ENCODE results near the gene MNAT1. TPM values are rescaled to one million over a fixed set of nuclear protein-coding genes. Genes with fewer than 3 reads are reported as not detected.
A peak's percentile ranks its signal among the peaks of the same experiment; 100 is the strongest.

Gene MNAT1
- total and polyA plus RNA-seq, 2 experiments from 2014 or later: 51.6 to 85.0 TPM

GRCh38 chr14:60705100-60705499 is 29.5 kb upstream of the MNAT1 start (continued):
- TF ChIP-seq REST (IDR thresholded peaks at IDR 0.05; ENCODE audit: unreplicated experiment) (no peak), EZH2 (IDR thresholded peaks at IDR 0.05; ENCODE audit: low read depth, unreplicated experiment) (no peak), ZNF331 (CRISPR knock-in tag; IDR thresholded peaks at IDR 0.05; ENCODE audit: low read depth) (no peak), EZH2phosphoT487 (IDR thresholded peaks at IDR 0.05; ENCODE audit: unreplicated experiment) (no peak), NANOG (IDR thresholded peaks at IDR 0.05; ENCODE audit: borderline replicate concordance) (no peak)

- H3K4me1 Mint-ChIP-seq: peaks cover 14% of the 10 kb centered on the region
- Histone ChIP-seq H3K4me2 (no peak overlapping the region), H3K4me1 (ENCODE audit: insufficient read depth) (peaks cover 12% of the 10 kb centered on the region), H3F3A (replicated peaks; ENCODE audit: low read depth) (no peaks in the 10 kb centered on the region), H3K27ac (ENCODE audit: low read depth) (no peak overlapping the region), H3K9me2 (ENCODE audit: insufficient read depth) (no peaks in the 10 kb centered on the region), H3K79me2 (replicated peaks; ENCODE audit: insufficient read depth) (peaks cover 11% of the 10 kb centered on the region; the same call in 1 of the 2 replicates), H3K36me3 (ENCODE audit: insufficient read depth) (no peaks in the 10 kb centered on the region; the same call in 1 of the 2 replicates), H4K20me1 (replicated peaks; ENCODE audit: insufficient read depth) (no peaks in the 10 kb centered on the region; the same call in 1 of the 2 replicates), H2AFZ (no peak overlapping the region), H3K4me3 (no peak overlapping the region), H3K27me3 (ENCODE audit: insufficient read depth) (no peaks in the 10 kb centered on the region)
- TF ChIP-seq POLR2AphosphoS5 (IDR thresholded peaks at IDR 0.05; ENCODE audit: low read depth): no peak
- TF ChIP-seq STAT1 (IDR thresholded peaks at IDR 0.05; ENCODE audit: unreplicated experiment): no peak
- no peak for TF ChIP-seq ETS1 (IDR thresholded peaks at IDR 0.05)
- no peak for TF ChIP-seq REST (IDR thresholded peaks at IDR 0.05; ENCODE audit: unreplicated experiment)
- TF ChIP-seq CTCF (conservative IDR thresholded peaks at IDR 0.05; ENCODE audit: low read depth in 2 of 2): no peak
- no peak for TF ChIP-seq EZH2phosphoT487 (IDR thresholded peaks at IDR 0.05; ENCODE audit: unreplicated experiment)
- TF ChIP-seq JUNB (IDR thresholded peaks at IDR 0.05; ENCODE audit: unreplicated experiment): no peak
- no peak for TF ChIP-seq ZNF114 (CRISPR knock-in tag; IDR thresholded peaks at IDR 0.05)
- H3K27me3 Mint-ChIP-seq (ENCODE audit: insufficient read depth, low read depth, poor library complexity): no peaks in the 10 kb centered on the region
- peak overlapping the region; percentile 25; the same call in 1 of the 2 replicates for H3K27ac Mint-ChIP-seq
- DNase-seq (ENCODE audit: low spot score) (peak; percentile 14), ATAC-seq (peak; percentile 38; the same call in 2 of the 3 replicates)
- H3K9me3 Mint-ChIP-seq: no peaks in the 10 kb centered on the region
- H3K4me3 Mint-ChIP-seq: no peak overlapping the region
- no peaks in the 10 kb centered on the region for H3K36me3 Mint-ChIP-seq (ENCODE audit: low read depth)
Measured at GRCh38 chr14:60707858-60708257, 26.7 kb upstream of the MNAT1 start.
